Stimulated activated CD8-positive, alpha-beta memory T cell treated with anti-CD3 and anti-CD28 coated beads, Interleukin-7, amount 100 ng/mL, for 48 hours (primary cell): ENCODE measurements around the gene ZNF618.
"Not testable (repeated sequence)": the region's sequence is repeated elsewhere in the genome, so short reads cannot be mapped to it uniquely, and the experiment has no call there.

Source experiments
- DNase-seq, 2 donors: peaks; one replicate each; pipeline ENCODE4 v3.0.0-alpha.2; 2020; ENCODE audit warnings: low read depth in 1 of 2; ENCODE audit errors: extremely low read depth in 1 of 2

The ZNF618 gene

GRCh38 chr9:114075602-114076001, 199.5 kb downstream of the ZNF618 start:
- no peak for DNase-seq

- DNase-seq, result no peak
Observed at GRCh38 chr9:114076237-114077161, 200.4 kb downstream of the ZNF618 start.

GRCh38 chr9:114077162-114077837, 201.2 kb downstream of the ZNF618 start:
- DNase-seq, result no peak

- DNase-seq, result no peak
Observed at GRCh38 chr9:114078021-114078780, 202.1 kb downstream of the ZNF618 start, which contains the start of gene AMBP. AMBP (minus strand) TSS chr9:114078300; CDS start chr9:114078209, 91 bp downstream.

- DNase-seq, result no peak
Observed at GRCh38 chr9:114078781-114079156, 202.7 kb downstream of the ZNF618 start.

GRCh38 chr9:114080195-114080772, 204.2 kb downstream of the ZNF618 start:
- no peak for DNase-seq

- no peak for DNase-seq
Observed at GRCh38 chr9:114080773-114081440, 204.8 kb downstream of the ZNF618 start.

GRCh38 chr9:114081441-114082016, 205.4 kb downstream of the ZNF618 start:
- no peak for DNase-seq

- peak; percentile 53 to 68 for DNase-seq
Observed at GRCh38 chr9:114082017-114082762, 206.1 kb downstream of the ZNF618 start.

- not testable (repeated sequence) for DNase-seq
Observed at GRCh38 chr9:114082763-114083412, 206.8 kb downstream of the ZNF618 start.

- no peak for DNase-seq
Observed at GRCh38 chr9:114083666-114084065, 207.6 kb downstream of the ZNF618 start.

- DNase-seq, result no peak
Observed at GRCh38 chr9:114084282-114085073, 208.4 kb downstream of the ZNF618 start.

GRCh38 chr9:114085387-114085789, 209.3 kb downstream of the ZNF618 start:
- DNase-seq, result no peak

- no peak for DNase-seq
Observed at GRCh38 chr9:114086009-114086408, 209.9 kb downstream of the ZNF618 start.

GRCh38 chr9:114086607-114087006, 210.5 kb downstream of the ZNF618 start:
- no peak for DNase-seq

GRCh38 chr9:114087721-114088120, 211.6 kb downstream of the ZNF618 start:
- no peak for DNase-seq

GRCh38 chr9:114088571-114089170, 212.6 kb downstream of the ZNF618 start:
- DNase-seq, result no peak
